Measurements from ENCODE around the gene IL16.
A peak's percentile ranks its signal among the peaks of the same experiment; 100 is the strongest.

The IL16 gene

DNA sequence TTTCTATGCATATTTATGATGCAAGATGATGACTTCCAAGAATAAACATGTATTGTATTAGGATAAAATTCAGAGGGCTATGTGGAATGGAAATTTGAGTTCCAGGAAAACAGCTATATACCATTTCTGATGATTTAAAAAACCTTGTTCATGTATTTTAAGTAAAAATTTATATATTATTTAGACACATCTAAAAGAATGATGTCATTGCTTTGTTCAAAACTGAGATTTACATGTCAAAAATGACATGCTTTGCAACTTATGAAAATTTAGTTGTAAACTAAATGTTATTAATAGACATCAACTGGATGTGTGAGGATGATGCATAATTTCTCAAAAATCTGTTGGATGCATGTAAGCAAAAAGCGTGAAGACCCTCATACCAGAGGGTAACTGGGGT is 125.0 kb downstream of the IL16 start:
- TF ChIP-seq, protein P1, sequence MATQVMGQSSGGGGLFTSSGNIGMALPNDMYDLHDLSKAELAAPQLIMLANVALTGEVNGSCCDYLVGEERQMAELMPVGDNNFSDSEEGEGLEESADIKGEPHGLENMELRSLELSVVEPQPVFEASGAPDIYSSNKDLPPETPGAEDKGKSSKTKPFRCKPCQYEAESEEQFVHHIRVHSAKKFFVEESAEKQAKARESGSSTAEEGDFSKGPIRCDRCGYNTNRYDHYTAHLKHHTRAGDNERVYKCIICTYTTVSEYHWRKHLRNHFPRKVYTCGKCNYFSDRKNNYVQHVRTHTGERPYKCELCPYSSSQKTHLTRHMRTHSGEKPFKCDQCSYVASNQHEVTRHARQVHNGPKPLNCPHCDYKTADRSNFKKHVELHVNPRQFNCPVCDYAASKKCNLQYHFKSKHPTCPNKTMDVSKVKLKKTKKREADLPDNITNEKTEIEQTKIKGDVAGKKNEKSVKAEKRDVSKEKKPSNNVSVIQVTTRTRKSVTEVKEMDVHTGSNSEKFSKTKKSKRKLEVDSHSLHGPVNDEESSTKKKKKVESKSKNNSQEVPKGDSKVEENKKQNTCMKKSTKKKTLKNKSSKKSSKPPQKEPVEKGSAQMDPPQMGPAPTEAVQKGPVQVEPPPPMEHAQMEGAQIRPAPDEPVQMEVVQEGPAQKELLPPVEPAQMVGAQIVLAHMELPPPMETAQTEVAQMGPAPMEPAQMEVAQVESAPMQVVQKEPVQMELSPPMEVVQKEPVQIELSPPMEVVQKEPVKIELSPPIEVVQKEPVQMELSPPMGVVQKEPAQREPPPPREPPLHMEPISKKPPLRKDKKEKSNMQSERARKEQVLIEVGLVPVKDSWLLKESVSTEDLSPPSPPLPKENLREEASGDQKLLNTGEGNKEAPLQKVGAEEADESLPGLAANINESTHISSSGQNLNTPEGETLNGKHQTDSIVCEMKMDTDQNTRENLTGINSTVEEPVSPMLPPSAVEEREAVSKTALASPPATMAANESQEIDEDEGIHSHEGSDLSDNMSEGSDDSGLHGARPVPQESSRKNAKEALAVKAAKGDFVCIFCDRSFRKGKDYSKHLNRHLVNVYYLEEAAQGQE (IDR thresholded peaks at IDR 0.05; ENCODE audit: insufficient read depth in 1 of 2, low read depth in 2 of 2, low read length in 2 of 2) = no peak
- TF ChIP-seq FOXP2 (optimal IDR thresholded peaks at IDR 0.05; ENCODE audit: borderline replicate concordance, extremely low read depth, extremely low read length, insufficient read depth) (no peak), POLR2AphosphoS5 (IDR thresholded peaks at IDR 0.05; ENCODE audit: low read depth, low read length) (no peak), TAF1 (IDR thresholded peaks at IDR 0.05; ENCODE audit: borderline replicate concordance, insufficient read depth, low read length) (no peak), SIN3A (IDR thresholded peaks at IDR 0.05; ENCODE audit: borderline replicate concordance, insufficient read depth, low read length) (no peak)

DNA sequence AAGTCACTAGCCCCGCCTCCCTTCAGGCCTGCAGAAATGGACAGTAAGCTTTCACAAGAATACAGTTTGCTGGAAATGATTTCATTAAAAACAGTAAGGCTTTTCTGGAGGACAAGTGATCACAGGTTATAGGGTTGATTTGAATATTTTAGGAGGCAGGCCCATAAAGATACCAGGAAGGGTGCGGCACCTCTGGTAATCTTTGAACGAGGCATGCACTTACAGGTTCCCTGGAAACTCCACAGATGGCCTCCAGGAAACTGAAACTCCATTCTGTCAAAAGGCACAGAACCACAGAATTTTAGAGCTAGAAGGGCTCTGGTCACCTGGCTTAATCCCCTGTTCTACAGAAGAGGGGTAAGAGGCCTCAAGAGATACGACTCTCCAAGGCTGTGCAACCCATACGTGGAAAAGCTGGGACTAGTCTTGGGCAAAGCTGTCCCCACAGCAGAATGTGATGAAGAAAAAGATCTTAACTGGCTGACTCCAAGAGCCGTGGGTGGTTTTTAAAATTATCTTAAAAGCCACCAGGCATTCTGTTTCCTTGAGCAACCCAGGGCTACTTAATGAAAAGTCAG is 126.1 kb downstream of the IL16 start:
- TF ChIP-seq, protein P1 (IDR thresholded peaks at IDR 0.05; ENCODE audit: insufficient read depth in 1 of 2, low read depth in 2 of 2, low read length in 2 of 2) = no peak
- no peak for TF ChIP-seq FOXP2 (optimal IDR thresholded peaks at IDR 0.05; ENCODE audit: borderline replicate concordance, extremely low read depth, extremely low read length, insufficient read depth)
- no peak for TF ChIP-seq TAF1 (IDR thresholded peaks at IDR 0.05; ENCODE audit: borderline replicate concordance, insufficient read depth, low read length)
- no peak for TF ChIP-seq SIN3A (IDR thresholded peaks at IDR 0.05; ENCODE audit: borderline replicate concordance, insufficient read depth, low read length)
- TF ChIP-seq POLR2AphosphoS5 (IDR thresholded peaks at IDR 0.05; ENCODE audit: low read depth, low read length) = no peak

DNA sequence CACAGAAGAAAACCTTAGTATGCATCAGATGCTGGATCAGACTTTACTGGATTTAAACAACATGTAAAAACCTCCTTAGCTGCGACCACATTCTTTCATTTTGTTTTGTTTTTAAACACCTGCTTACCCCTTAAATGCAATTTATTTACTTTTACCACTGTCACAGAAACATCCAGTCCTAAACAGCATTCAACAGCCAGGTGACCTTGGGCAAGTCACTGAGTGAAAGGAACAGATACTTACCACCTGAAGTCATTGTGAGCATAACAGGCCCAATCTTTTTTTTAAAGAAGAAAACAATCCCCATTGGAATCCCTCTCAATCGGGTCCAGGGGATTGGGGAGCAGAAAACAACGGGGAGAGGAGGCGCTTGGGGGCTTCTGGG is 126.9 kb downstream of the IL16 start:
- TF ChIP-seq, protein P1 (IDR thresholded peaks at IDR 0.05; ENCODE audit: insufficient read depth in 1 of 2, low read depth in 2 of 2, low read length in 2 of 2) = no peak
- TF ChIP-seq FOXP2 (optimal IDR thresholded peaks at IDR 0.05; ENCODE audit: borderline replicate concordance, extremely low read depth, extremely low read length, insufficient read depth) (no peak), TAF1 (IDR thresholded peaks at IDR 0.05; ENCODE audit: borderline replicate concordance, insufficient read depth, low read length) (no peak), POLR2AphosphoS5 (IDR thresholded peaks at IDR 0.05; ENCODE audit: low read depth, low read length) (no peak), SIN3A (IDR thresholded peaks at IDR 0.05; ENCODE audit: borderline replicate concordance, insufficient read depth, low read length) (no peak)

DNA sequence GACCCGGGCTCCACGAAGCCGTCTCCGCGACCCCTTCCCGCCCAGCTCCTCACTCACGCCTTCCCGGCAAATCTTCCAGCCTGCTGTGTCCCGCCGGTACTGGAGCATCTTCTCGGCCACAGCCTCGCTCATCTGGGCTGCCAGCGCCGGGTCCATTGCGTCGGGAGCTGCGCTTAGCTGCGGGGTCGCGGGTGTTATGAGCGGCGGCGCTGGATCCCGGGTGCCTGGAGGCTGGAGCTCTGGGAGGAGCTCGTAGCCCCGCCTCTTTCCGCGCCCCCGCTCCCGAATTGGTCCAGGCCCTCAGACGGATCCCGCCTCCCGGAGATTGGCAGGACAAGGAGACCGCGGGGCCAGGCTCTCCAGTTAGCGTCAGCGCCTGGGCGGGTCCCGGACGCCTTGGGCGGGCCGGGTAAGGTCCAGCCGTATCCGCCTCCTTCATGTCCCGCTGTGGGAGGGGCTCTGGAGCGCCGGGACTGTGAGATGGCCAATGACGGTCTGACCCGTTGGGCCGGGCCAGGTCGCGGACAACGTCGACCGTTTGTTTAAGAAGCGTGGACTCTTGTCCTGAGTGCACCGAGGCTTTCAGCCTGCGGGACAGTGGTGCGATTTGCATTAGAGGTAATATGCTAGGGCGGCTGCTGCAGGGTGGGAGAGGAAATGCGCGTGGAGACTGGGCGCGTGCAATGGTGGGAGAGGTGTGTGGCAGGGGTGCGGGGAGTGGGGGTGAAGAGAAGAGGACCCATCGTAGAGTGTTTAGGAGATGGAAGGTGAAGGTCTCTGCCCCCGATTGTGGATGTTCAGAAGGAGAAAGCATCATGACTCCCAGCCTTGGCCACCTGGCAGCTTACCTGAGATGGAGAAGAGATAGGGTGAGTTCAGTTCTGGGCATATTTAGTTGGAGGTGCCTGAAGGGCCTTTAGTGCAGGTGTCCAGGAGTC is 127.5 kb downstream of the IL16 start, which contains the start of gene STARD5:
TSS of gene STARD5 (minus strand) at position 198 of the 938 bp plus-strand sequence. CDS start at position 156, 42 bp downstream.
- TF ChIP-seq, protein P1 (IDR thresholded peaks at IDR 0.05; ENCODE audit: insufficient read depth in 1 of 2, low read depth in 2 of 2, low read length in 2 of 2) = no peak
- TF ChIP-seq TAF1 (IDR thresholded peaks at IDR 0.05; ENCODE audit: borderline replicate concordance, insufficient read depth, low read length) (peak; percentile 35; the same call in 1 of the 2 replicates), POLR2AphosphoS5 (IDR thresholded peaks at IDR 0.05; ENCODE audit: low read depth, low read length) (0 out of 2 replicates have a peak, but pooled peaks have one; percentile 42)
